ENCODE data around the gene IL3. TPM values are rescaled to one million over a fixed set of nuclear protein-coding genes. Genes with fewer than 3 reads are reported as not detected.

IL3 gene
- total and polyA plus RNA-seq, 2 experiments from 2014 or later, result not detected

DNA sequence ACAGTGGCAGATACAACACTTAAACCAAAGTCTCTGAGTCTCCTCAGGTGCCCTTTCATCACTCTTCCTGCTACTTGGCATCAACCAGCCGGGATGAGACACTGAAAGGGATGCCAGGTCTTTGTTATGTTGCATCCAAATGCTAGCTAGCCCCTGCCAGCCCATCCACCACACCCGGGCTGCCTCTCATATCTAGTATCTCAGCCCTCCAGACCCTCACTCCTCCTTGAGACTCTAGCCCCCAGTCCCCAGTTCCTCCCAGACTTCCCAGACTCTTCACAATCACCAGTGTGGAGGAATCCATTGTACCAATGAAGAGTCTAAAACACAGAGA, 34.6 kb downstream of the IL3 start (continued):
- TF ChIP-seq CTCF (conservative IDR thresholded peaks at IDR 0.05; ENCODE audit: low read depth in 2 of 2), result no peak
- no peak for TF ChIP-seq STAT1 (IDR thresholded peaks at IDR 0.05; ENCODE audit: unreplicated experiment)
- TF ChIP-seq EZH2 (IDR thresholded peaks at IDR 0.05; ENCODE audit: low read depth, unreplicated experiment), result no peak

- Histone ChIP-seq H3K27me3 (ENCODE audit: insufficient read depth) (no peaks in the 10 kb centered on the region), H3K79me2 (replicated peaks; ENCODE audit: insufficient read depth) (no peaks in the 10 kb centered on the region), H3F3A (replicated peaks; ENCODE audit: low read depth) (no peaks in the 10 kb centered on the region), H2AFZ (no peak overlapping the region), H3K4me3 (no peak overlapping the region), H3K9me2 (ENCODE audit: insufficient read depth) (no peaks in the 10 kb centered on the region; the same call in 1 of the 2 replicates), H3K36me3 (ENCODE audit: insufficient read depth) (no peaks in the 10 kb centered on the region), H4K20me1 (replicated peaks; ENCODE audit: insufficient read depth) (no peaks in the 10 kb centered on the region), H3K27ac (ENCODE audit: low read depth) (no peak overlapping the region), H3K4me1 (ENCODE audit: insufficient read depth) (no peaks in the 10 kb centered on the region), H3K4me2 (no peak overlapping the region)
- Mint-ChIP-seq H3K27me3 (ENCODE audit: insufficient read depth, low read depth, poor library complexity) (peaks cover 1% of the 10 kb centered on the region), H3K27ac (no peak overlapping the region), H3K4me3 (no peak overlapping the region), H3K4me1 (no peaks in the 10 kb centered on the region; the same call in 2 of the 3 replicates), H3K36me3 (ENCODE audit: low read depth) (no peaks in the 10 kb centered on the region), H3K9me3 (no peaks in the 10 kb centered on the region)
- DNase-seq (ENCODE audit: low spot score), result no peak
- no peak for ATAC-seq
- no peak for TF ChIP-seq ZNF462 (CRISPR knock-in tag; IDR thresholded peaks at IDR 0.05)
- no peak for TF ChIP-seq EZH2phosphoT487 (IDR thresholded peaks at IDR 0.05; ENCODE audit: unreplicated experiment)
- TF ChIP-seq CTCF (conservative IDR thresholded peaks at IDR 0.05; ENCODE audit: low read depth in 2 of 2), result no peak
- TF ChIP-seq CREB1 (CRISPR knock-in tag; IDR thresholded peaks at IDR 0.05; ENCODE audit: low read depth), result no peak
- TF ChIP-seq ZNF331 (CRISPR knock-in tag; IDR thresholded peaks at IDR 0.05; ENCODE audit: low read depth), result no peak
- TF ChIP-seq STAT1 (IDR thresholded peaks at IDR 0.05; ENCODE audit: unreplicated experiment), result no peak
- TF ChIP-seq EZH2 (IDR thresholded peaks at IDR 0.05; ENCODE audit: low read depth, unreplicated experiment), result no peak
- TF ChIP-seq POLR2AphosphoS5 (IDR thresholded peaks at IDR 0.05; ENCODE audit: low read depth), result no peak
- no peak for TF ChIP-seq NANOG (IDR thresholded peaks at IDR 0.05; ENCODE audit: borderline replicate concordance)
- no peak for TF ChIP-seq JUNB (IDR thresholded peaks at IDR 0.05; ENCODE audit: unreplicated experiment)
- TF ChIP-seq, protein P1, sequence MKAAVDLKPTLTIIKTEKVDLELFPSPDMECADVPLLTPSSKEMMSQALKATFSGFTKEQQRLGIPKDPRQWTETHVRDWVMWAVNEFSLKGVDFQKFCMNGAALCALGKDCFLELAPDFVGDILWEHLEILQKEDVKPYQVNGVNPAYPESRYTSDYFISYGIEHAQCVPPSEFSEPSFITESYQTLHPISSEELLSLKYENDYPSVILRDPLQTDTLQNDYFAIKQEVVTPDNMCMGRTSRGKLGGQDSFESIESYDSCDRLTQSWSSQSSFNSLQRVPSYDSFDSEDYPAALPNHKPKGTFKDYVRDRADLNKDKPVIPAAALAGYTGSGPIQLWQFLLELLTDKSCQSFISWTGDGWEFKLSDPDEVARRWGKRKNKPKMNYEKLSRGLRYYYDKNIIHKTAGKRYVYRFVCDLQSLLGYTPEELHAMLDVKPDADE (IDR thresholded peaks at IDR 0.05), result no peak
Measured at GRCh38 chr5:132095424-132095972, 35.0 kb downstream of the IL3 start.

Data from GM23338 (cell line).